ENCODE data around the gene SIPA1L2.

Gene SIPA1L2

DNA sequence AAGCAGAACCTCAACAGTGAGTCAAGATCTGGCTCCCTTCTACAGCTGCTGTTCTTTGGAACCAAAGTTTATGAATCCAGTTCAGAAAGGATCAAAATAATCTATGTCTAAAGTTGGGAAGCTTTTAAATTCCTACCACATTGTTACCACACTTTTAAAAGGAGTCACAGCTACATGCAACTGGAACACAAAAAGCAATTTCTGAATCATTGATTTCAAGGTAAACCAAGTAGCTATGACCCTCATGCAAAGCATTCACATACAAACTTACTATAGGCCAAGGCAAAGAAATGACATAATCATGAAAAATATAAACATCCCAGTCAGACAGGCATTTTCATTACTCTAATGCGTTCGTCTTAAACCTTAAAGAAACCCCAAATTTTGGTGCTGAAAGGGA is 3.5 kb downstream of the SIPA1L2 start:
- Histone ChIP-seq H3K4me3 (ENCODE audit: insufficient read depth, low read length, poor library complexity, severe bottlenecking) (no peak overlapping the region), H3K79me2 (ENCODE audit: insufficient read depth, low read length) (no peaks in the 10 kb centered on the region), H3K9ac (ENCODE audit: low read length) (no peak overlapping the region), H3K9me3 (ENCODE audit: insufficient read depth, low read length) (no peaks in the 10 kb centered on the region), H3K36me3 (ENCODE audit: low read length) (no peaks in the 10 kb centered on the region), H2AFZ (ENCODE audit: low read depth, low read length, severe bottlenecking) (no peak overlapping the region), H3K27ac (ENCODE audit: low read depth, low read length) (no peak overlapping the region), H3K4me2 (ENCODE audit: low read depth, low read length, poor library complexity, severe bottlenecking) (no peak overlapping the region), H3K27me3 (ENCODE audit: low read length) (no peaks in the 10 kb centered on the region), H3F3A (ENCODE audit: insufficient read depth) (no peaks in the 10 kb centered on the region), H3K9me2 (replicated peaks; ENCODE audit: insufficient read depth, low read length) (no peaks in the 10 kb centered on the region), H4K20me1 (ENCODE audit: low read depth, low read length) (no peaks in the 10 kb centered on the region)
- TF ChIP-seq EZH2phosphoT487 (conservative IDR thresholded peaks at IDR 0.05; ENCODE audit: low read length): no peak
- TF ChIP-seq, protein P1, sequence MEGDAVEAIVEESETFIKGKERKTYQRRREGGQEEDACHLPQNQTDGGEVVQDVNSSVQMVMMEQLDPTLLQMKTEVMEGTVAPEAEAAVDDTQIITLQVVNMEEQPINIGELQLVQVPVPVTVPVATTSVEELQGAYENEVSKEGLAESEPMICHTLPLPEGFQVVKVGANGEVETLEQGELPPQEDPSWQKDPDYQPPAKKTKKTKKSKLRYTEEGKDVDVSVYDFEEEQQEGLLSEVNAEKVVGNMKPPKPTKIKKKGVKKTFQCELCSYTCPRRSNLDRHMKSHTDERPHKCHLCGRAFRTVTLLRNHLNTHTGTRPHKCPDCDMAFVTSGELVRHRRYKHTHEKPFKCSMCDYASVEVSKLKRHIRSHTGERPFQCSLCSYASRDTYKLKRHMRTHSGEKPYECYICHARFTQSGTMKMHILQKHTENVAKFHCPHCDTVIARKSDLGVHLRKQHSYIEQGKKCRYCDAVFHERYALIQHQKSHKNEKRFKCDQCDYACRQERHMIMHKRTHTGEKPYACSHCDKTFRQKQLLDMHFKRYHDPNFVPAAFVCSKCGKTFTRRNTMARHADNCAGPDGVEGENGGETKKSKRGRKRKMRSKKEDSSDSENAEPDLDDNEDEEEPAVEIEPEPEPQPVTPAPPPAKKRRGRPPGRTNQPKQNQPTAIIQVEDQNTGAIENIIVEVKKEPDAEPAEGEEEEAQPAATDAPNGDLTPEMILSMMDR (IDR thresholded peaks at IDR 0.05; ENCODE audit: insufficient read depth, low read length, poor library complexity, severe bottlenecking): no peak

DNA sequence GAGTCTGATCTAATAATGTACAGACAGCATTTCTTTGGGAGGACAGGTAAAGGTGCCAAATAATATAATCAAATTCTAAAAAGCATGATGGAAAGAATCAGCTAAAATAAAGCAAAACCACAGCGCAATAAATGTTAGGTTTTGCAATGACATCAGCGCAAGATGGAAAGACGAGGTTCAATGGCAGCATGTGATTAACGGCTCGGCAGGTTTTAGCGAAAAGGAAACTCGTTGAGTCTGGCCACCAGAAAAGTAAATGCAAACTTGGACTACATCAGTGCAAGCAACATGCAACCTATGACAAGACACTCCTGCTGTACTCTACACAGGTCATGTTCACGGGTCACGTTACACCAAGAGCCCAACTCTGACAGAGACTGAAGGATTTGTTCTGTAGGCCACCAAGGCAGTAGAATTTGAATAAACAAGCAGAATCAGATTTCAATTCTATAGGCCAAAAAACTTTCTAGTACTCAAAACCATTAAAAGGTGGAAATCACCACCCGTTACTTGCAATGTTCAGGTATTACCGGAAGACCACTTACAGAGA is 4.5 kb downstream of the SIPA1L2 start:
- H3K4me3 ChIP-seq (ENCODE audit: insufficient read depth, low read length, poor library complexity, severe bottlenecking): no peak overlapping the region
- H3K27ac ChIP-seq (ENCODE audit: low read depth, low read length): no peak overlapping the region
- H4K20me1 ChIP-seq (ENCODE audit: low read depth, low read length): no peaks in the 10 kb centered on the region
- H3K36me3 ChIP-seq (ENCODE audit: low read length): no peaks in the 10 kb centered on the region
- no peak overlapping the region for H3K9ac ChIP-seq (ENCODE audit: low read length)
- H3F3A ChIP-seq (ENCODE audit: insufficient read depth): no peaks in the 10 kb centered on the region
- H3K79me2 ChIP-seq (ENCODE audit: insufficient read depth, low read length): no peaks in the 10 kb centered on the region
- no peaks in the 10 kb centered on the region for H3K9me2 ChIP-seq (replicated peaks; ENCODE audit: insufficient read depth, low read length)
- H3K4me2 ChIP-seq (ENCODE audit: low read depth, low read length, poor library complexity, severe bottlenecking): no peak overlapping the region
- no peaks in the 10 kb centered on the region for H3K27me3 ChIP-seq (ENCODE audit: low read length)
- TF ChIP-seq EZH2phosphoT487 (conservative IDR thresholded peaks at IDR 0.05; ENCODE audit: low read length): no peak
- TF ChIP-seq, protein P1 (IDR thresholded peaks at IDR 0.05; ENCODE audit: insufficient read depth, low read length, poor library complexity, severe bottlenecking): no peak
- H3K9me3 ChIP-seq (ENCODE audit: insufficient read depth, low read length): no peaks in the 10 kb centered on the region
- no peak overlapping the region for H2AFZ ChIP-seq (ENCODE audit: low read depth, low read length, severe bottlenecking)

DNA sequence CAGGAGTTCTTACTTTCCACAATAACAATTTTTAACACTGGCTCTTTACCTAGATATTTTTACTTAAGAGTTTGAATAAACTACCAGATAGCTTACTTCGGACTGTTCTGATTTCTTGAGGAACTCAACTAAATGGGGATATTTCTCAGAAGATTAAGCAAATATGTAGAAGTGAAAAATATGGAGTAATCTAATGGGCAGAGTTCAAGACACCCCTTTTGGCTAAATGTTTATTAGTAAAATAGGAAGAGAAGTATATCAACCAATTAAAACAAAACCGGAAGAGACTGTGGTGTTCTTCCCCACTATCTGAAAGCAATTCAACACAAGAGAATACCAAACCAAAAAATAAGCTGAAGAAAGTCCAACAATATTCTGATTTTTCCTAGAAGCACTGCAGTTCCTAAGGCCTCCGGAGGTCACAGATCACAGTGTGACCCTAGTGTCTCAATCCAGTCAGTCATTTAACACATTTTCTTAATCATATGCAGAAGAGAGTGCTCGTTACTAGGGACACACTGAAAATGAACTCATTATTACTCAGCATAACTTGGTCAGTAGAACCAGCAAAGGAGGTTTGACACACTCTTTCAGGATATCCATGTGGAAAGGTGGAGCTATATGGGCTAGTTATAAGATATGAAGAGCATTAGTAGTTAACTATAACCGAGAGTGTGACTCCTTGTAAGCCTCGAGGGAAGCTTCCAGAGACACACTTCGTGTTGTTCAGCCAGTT is 5.2 kb downstream of the SIPA1L2 start:
- Histone ChIP-seq H3K79me2 (ENCODE audit: insufficient read depth, low read length) (no peaks in the 10 kb centered on the region), H3K9ac (ENCODE audit: low read length) (no peak overlapping the region), H3K27me3 (ENCODE audit: low read length) (no peaks in the 10 kb centered on the region), H3K4me2 (ENCODE audit: low read depth, low read length, poor library complexity, severe bottlenecking) (no peak overlapping the region), H3K27ac (ENCODE audit: low read depth, low read length) (no peak overlapping the region), H2AFZ (ENCODE audit: low read depth, low read length, severe bottlenecking) (no peak overlapping the region), H3K9me2 (replicated peaks; ENCODE audit: insufficient read depth, low read length) (no peaks in the 10 kb centered on the region), H3K36me3 (ENCODE audit: low read length) (no peaks in the 10 kb centered on the region), H3F3A (ENCODE audit: insufficient read depth) (no peaks in the 10 kb centered on the region), H4K20me1 (ENCODE audit: low read depth, low read length) (no peaks in the 10 kb centered on the region), H3K9me3 (ENCODE audit: insufficient read depth, low read length) (no peaks in the 10 kb centered on the region), H3K4me3 (ENCODE audit: insufficient read depth, low read length, poor library complexity, severe bottlenecking) (no peak overlapping the region)
- no peak for TF ChIP-seq EZH2phosphoT487 (conservative IDR thresholded peaks at IDR 0.05; ENCODE audit: low read length)
- TF ChIP-seq, protein P1 (IDR thresholded peaks at IDR 0.05; ENCODE audit: insufficient read depth, low read length, poor library complexity, severe bottlenecking): no peak

Data from SU-DHL-6 (cell line).